HG03196 (cell line): Measurements from ENCODE around the gene ADAM21.
"Not testable (repeated sequence)": the region's sequence is repeated elsewhere in the genome, so short reads cannot be mapped to it uniquely, and the experiment has no call there.

Experiments used
- ATAC-seq: cut with Tn5 transposase; IDR thresholded peaks from one replicate; pipeline ENCODE4 v1.9.1; 2021; ENCODE audit not compliant: unreplicated experiment

The ADAM21 gene

GRCh38 chr14:70477356-70478105 lies 25.6 kb downstream of the ADAM21 start:
- not testable (repeated sequence) for ATAC-seq

GRCh38 chr14:70489579-70490200 lies 37.7 kb downstream of the ADAM21 start:
- no peak for ATAC-seq

GRCh38 chr14:70498191-70498590 lies 46.2 kb downstream of the ADAM21 start:
- no peak for ATAC-seq
